Thyroid gland (tissue), 4 donors: Measurements from ENCODE around the gene BCR.

ENCODE experiments used
- POLR2A ChIP-seq, 2 donors: fragments of 450-650 bp; IDR thresholded peaks; one replicate each; pipeline ENCODE4 v1.6.1; 2017; ENCODE audit warnings: antibody characterized with exemption in 2 of 2, mild to moderate bottlenecking in 2 of 2, moderate library complexity in 1 of 2
- TF ChIP-seq, protein P1 (sequence below), 6 experiments: fragments of 200-600 bp in 3 of 6; fragments of 450-650 bp in 3 of 6; sonication (generic) in 3 of 6; IDR thresholded peaks; one replicate each; pipeline ENCODE4 v1.5.1; 2016 to 2019; ENCODE audit warnings: antibody characterized with exemption in 6 of 6, mild to moderate bottlenecking in 2 of 6, inconsistent platforms in 1 of 6, moderate library complexity in 1 of 6

DNA sequence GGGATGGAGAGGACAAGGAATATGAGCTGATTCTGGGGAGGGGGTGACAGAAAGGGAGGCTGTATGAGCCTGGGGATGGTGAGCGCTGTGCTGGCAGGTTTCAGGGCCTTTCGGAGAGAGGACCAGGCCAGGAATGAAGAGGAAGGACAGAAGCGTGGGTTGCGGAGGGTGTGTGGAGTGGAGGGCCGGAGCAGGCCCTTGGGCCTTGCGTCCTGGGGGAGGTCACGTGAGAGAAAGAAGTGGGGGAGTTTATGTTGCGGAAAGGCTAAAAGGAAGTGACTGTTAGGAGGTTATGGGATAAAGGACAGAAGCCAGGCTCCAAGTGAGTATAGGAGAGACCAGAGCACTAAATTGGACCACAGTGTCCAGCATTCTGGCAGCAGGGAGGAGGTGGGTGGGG lies 17.5 kb downstream of the BCR start:
- TF ChIP-seq, protein P1, sequence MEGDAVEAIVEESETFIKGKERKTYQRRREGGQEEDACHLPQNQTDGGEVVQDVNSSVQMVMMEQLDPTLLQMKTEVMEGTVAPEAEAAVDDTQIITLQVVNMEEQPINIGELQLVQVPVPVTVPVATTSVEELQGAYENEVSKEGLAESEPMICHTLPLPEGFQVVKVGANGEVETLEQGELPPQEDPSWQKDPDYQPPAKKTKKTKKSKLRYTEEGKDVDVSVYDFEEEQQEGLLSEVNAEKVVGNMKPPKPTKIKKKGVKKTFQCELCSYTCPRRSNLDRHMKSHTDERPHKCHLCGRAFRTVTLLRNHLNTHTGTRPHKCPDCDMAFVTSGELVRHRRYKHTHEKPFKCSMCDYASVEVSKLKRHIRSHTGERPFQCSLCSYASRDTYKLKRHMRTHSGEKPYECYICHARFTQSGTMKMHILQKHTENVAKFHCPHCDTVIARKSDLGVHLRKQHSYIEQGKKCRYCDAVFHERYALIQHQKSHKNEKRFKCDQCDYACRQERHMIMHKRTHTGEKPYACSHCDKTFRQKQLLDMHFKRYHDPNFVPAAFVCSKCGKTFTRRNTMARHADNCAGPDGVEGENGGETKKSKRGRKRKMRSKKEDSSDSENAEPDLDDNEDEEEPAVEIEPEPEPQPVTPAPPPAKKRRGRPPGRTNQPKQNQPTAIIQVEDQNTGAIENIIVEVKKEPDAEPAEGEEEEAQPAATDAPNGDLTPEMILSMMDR (IDR thresholded peaks at IDR 0.05), result no peak
- TF ChIP-seq POLR2A (IDR thresholded peaks at IDR 0.05), result no peak
